Fibroblast of lung (primary cell): ENCODE data around the gene P2RX1.

Experiments used
- CTCF ChIP-seq, 2 donors: IDR thresholded peaks in 1 of 2; conservative IDR thresholded peaks in 1 of 2; 1 replicate in 1 of 2; 2 replicates in 1 of 2; pipeline ENCODE4 v1.5.1; 2011 to 2012; ENCODE audit warnings: low read length in 2 of 2, control low read depth in 1 of 2, inconsistent platforms in 1 of 2, low read depth in 1 of 2, mild to moderate bottlenecking in 1 of 2
- EZH2 ChIP-seq: IDR thresholded peaks from 2 replicates; pipeline ENCODE4 v1.5.1; 2012; ENCODE audit warnings: low read length, control low read depth, mild to moderate bottlenecking; ENCODE audit errors: missing control alignments

- TF ChIP-seq CTCF (conservative IDR thresholded peaks at IDR 0.05 in 1 of 2, IDR thresholded peaks at IDR 0.05 in 1 of 2; ENCODE audit: low read depth in 1 of 2, low read length in 2 of 2) = no peak
- TF ChIP-seq EZH2 = no peak
Measured at GRCh38 chr17:3893003-3893719, 23.1 kb downstream of the P2RX1 start, which contains the start of gene CAMKK1.
